GM21786 (cell line): ENCODE results near the gene MTARC1.

Source experiments
- ATAC-seq: cut with Tn5 transposase; IDR thresholded peaks from one replicate; pipeline ENCODE4 v1.9.1; 2021; ENCODE audit not compliant: unreplicated experiment

The MTARC1 gene

DNA sequence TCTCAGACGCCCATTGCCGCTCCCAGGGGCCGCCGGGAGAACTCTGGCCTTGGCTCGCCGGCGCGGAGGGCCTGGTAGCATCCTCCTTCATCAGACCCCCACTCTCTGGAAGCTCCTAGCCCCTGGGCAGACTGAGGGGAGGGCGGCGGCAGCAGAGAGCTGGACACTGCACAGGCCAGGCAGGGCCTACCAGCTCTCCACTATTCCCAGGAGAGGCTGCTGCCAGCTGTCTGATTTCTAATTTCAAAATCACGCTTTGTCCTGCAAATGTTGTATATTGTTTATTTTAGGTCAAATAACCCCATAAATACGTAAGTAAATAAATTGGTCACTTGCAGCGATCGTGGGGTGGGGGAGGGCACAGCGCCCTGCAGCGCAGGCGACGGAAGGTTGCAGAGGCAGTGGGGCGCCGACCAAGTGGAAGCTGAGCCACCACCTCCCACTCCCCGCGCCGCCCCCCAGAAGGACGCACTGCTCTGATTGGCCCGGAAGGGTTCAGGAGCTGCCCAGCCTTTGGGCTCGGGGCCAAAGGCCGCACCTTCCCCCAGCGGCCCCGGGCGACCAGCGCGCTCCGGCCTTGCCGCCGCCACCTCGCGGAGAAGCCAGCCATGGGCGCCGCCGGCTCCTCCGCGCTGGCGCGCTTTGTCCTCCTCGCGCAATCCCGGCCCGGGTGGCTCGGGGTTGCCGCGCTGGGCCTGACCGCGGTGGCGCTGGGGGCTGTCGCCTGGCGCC lies at the start of gene MTARC1:
MTARC1 (plus strand) TSS at position 577 of the 732 bp plus-strand sequence; CDS start at position 609, 32 bp downstream.
- ATAC-seq, result peak; percentile 65

DNA sequence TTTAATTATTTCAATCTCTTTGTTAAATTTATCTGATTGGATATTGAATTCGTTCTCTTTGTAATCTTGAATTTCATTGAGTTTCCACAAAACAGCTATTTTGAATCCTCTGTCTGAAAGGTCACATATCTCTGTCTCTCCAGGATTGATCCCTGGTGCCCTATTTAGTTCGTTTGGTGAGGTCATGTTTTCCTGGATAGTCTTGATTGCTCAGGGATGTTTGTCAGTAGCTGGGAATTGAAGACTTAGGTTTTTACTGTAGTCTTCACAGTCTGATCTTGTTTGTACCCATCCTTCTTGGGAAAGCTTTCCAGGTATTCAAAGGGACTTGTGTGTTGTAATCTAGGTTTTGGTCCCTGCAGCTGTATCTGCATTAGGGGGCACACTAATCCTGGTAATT lies 45.4 kb upstream of the MTARC1 start:
- no peak for ATAC-seq

DNA sequence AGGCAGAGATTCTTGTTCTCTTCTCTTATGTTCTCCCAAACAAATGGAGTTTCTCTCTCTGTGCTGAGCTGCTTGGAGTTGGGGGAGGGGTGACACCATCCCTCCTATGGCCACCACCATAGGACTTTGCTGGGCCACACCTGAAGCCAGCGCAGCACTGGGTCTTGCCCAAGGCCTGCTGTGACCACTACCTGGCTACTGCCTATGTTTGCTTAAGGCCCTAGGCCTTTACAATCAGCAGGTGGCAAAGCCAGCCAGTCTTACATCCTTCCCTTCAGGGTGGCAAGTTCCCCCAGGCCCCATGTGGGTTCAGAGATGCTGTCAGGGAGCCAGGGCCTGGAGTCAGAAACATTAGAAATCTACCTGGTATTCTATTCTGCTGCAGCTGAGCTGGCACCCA lies 44.9 kb upstream of the MTARC1 start:
- ATAC-seq, result no peak

DNA sequence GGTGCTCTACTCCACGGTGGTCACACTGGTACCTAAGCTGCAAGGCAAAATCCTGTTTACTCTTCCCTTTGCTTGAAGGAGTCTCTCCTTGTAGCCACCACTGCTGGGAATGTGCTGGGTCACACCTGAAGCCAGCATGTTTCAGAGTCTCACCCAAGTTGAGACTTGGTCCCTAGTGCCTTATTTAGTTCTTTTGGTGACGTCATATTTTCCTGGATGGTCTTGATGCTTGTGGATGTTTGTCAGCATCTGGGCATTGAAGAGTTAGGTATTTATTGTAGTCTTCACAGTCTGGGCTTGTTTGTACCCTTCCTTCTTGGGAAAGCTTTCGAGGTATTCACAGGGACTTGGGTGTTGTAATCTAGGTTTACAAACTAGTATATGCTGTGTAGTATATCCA lies 44.2 kb upstream of the MTARC1 start:
- ATAC-seq, result no peak

DNA sequence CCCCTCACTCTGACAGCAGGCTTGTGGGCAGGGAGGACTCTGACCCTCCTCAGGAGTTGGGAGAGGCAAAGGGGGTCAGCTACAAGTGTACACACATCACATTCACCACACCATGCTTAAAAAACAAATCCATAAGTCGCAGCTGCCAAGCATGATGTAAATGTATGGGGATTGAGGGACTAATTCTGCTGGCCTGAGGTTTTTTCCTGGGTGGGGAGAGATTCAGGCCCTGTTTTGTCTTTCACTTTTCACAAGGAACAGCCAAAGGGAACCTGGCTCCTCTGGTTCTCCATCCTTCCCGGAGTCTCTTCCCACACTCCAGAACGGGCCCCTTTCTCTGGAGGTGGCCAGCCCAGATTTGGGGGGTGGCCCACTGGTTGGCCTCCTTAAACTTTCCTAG lies 39.9 kb upstream of the MTARC1 start:
- ATAC-seq, result no peak

DNA sequence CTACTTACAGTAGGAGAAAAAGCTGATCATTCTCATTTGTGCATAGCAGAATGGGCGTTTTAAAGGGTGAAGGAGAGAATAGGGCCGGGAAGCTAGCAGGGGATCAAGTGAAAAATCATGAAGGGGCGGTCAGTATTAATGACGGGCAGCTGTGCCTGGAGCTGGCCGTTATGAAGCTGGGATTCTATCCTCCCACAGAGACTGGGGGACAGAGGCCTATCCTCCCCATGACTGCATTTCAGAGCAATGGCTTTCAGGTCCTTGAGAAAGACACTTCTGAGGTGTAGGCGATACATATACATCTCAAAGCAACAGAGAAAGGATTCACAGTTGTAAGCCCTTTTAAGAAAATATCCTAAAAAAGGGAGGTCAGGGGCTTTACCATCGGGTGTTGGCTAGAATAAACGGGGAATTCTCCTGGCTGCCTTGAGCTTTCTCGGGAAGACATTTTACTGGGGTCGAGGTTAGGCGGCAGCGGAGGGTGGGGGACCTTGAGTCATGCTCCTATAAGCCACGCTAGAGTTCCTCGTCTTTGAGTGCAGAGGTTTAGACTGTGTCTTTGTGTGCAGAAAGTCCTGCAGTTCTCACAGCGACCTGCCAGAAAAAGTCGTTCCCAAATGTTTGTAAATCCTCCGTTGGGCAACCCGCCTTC lies 39.1 kb upstream of the MTARC1 start:
- ATAC-seq, result peak; percentile 12

DNA sequence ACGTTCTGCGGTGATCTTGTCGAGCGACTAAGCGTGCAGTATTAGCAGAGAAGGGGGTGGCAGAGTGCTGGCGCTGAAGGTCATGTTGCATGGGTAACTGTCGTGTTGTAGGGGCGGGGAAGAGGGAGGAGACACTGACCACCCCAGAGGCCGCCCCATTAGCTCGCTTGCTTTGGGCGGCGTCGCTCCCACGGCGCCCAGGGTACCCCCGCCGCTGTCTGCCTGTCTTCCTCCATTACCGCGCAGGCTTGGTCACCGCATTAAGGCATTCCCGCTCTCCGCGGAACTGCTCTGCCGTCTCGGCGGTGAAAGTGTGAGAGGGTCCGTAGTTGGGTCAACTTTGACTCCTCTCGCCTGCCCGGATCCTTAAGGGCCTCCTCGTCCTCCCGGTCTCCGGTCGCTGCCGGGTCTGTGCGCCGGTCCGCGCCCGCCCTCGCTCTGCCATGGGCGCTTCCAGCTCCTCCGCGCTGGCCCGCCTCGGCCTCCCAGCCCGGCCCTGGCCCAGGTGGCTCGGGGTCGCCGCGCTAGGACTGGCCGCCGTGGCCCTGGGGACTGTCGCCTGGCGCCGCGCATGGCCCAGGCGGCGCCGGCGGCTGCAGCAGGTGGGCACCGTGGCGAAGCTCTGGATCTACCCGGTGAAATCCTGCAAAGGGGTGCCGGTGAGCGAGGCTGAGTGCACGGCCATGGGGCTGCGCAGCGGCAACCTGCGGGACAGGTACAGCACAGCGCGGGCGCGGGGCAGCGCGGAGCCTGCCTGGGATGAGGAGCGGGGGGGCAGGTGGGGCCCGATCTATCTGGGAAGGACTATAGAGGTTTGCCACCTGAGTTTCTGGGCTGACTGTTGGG lies 38.4 kb upstream of the MTARC1 start, which contains the start of gene MTARC2:
MTARC2 (plus strand) TSS at position 234 of the 846 bp plus-strand sequence; CDS start at position 444, 210 bp downstream.
- ATAC-seq, result peak; percentile 95

DNA sequence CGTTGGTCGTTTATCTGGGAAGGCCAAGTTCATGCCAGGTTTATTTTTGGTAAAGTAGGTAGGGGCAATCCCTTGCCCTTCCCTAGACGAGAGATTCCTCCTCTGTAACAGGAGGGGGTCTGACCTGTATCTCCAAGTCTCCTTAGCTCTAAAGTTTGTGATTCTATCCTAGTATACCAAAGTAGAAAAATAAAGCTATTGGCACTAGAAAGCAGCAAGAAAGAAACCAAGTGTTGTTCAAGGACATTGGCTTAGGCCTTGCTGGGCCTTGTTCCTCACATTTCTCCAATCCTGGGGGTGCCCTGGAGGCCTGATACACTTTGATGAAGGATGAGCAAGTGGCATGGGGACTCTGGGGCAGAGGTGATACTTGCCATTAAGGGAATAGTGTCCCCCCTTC lies 37.8 kb upstream of the MTARC1 start:
- no peak for ATAC-seq

DNA sequence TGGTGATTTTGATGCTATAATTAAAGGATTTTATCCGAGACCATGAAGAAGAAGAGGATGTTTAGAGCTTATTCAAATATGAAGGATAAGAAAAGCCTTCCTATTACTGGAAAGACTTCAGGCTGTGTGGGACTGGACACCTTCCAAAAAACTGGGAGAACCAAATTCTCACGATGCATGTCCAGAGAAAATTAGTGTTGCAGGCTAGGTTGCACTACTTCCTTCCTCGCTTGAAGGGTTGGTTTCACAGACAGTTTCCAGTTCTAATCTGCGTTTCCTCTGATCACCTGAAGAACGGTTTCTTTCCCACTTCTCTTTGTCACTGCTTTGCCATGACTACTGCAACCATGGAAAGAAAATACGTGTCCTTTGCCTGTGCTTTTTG lies 36.6 kb upstream of the MTARC1 start:
- no peak for ATAC-seq

DNA sequence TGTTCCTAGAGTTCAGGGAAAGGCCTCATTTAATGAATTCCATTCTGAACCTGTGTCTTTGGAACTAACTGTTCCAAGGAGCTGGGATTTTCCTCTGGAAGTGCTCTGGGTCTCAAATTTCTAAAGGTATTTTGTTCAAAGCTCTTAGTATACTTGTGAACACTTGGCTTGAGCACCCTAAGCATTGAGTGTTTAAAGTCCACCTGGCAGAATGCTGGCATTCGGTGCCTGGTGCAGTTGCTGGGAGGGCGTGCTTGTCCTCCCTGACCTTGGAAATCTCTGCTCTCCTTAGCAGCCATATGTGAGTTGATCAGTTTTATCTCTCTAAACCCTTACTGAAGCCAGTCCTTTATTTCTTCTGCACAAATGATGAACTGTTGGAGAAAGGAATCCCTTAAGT lies 35.6 kb upstream of the MTARC1 start:
- no peak for ATAC-seq

DNA sequence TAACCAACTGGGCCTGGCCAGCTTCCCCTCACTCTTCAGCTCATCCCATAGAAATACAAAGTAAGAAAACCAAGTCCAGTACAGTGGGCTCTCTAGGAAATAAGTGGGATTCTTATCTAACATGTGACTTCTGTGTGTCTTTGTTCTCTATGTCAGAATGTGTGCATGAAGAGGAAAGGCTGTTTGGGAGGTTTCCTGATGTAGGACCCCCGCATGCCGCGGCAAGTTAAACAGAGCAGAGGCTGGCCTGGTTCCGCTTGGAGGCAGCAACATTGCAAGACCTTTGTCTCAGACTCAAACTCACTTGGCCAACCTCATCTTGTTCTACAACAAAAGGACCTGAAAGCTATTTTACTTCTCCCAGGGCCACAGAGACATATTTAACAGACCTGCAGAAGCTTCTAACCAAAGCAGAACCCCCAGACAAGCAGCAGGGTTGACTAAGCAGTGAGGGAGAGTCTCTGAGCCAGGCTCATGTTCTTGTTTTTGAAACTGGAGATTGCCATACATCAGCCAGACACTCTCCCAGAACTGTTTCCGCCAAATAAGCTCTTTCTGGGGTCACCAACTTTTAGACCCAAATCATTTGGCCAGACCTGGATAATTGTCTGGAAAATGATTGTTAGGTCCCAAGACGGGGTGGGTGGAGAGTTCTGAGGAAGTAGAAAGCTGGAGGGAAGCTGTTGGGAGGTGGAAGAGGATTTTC lies 32.3 kb upstream of the MTARC1 start:
- ATAC-seq, result no peak

DNA sequence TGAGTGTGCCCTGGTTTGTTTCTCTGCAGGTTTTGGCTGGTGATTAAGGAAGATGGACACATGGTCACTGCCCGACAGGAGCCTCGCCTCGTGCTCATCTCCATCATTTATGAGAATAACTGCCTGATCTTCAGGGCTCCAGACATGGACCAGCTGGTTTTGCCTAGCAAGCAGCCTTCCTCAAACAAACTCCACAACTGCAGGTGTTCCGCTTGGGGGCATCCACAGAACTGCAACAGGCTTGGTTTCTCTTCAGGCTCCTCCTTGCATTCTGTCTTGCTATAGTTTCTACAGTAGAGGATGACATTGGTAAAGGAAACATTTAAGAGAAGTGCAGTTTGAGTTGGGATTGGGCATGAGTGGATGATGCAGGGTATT lies 31.8 kb upstream of the MTARC1 start:
- no peak for ATAC-seq

DNA sequence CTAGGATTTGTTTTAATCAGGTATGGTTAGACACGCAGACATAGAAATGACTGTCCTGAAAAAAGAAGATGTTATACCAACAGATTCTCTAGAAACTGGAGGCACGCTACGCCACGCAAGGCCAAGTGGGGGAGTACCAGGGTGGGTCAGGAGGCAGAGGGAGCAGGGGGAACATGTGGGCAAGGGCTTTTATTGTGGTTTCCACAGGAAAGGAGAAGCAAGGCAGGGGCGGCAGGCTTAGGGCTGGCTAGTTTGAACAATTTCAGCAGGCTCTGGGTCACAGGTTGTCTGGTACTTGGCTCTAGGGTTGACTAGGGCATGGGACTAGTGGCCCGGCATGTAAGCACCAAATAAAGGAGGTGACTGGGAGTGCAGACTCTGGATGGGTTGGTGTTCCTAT lies 31.4 kb upstream of the MTARC1 start:
- no peak for ATAC-seq

DNA sequence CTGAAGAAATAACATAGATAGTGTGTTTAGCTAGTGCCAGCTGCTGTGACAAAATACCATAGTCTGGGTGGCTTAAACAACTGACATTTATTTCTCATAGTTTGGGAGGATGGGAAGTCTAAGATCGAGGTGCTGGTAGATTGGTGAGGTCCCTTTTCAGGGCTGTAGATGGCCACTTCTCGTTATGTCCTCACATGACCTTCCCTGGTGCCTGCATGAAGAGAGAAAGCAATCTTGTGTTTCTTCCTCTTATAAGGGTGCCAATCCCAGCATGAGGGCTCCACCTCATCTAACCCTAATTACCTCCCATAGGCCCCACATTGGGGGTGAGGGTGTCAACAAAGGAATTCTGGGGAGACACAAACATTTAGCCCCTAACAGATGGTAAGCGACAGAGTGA lies 29.3 kb upstream of the MTARC1 start:
- ATAC-seq, result no peak

DNA sequence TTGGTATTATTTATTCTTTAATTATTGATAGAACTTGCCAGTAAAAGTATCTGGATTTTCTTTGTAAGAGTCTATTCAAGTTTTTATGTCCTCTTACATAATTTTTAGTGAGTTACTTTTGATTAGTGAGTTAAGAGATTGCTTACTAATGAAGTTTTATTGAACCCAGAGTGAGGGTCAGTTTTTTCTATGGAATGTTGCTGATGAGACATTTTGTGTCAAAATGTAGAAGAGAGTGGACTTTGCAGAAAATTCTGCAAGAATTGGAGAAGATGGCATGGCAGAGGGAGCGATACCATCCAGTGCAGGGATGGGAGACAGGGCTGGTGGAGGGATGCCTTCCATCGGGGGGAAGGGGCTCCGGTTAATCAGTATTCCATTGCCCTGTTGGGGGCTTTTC lies 27.6 kb upstream of the MTARC1 start:
- ATAC-seq, result no peak

DNA sequence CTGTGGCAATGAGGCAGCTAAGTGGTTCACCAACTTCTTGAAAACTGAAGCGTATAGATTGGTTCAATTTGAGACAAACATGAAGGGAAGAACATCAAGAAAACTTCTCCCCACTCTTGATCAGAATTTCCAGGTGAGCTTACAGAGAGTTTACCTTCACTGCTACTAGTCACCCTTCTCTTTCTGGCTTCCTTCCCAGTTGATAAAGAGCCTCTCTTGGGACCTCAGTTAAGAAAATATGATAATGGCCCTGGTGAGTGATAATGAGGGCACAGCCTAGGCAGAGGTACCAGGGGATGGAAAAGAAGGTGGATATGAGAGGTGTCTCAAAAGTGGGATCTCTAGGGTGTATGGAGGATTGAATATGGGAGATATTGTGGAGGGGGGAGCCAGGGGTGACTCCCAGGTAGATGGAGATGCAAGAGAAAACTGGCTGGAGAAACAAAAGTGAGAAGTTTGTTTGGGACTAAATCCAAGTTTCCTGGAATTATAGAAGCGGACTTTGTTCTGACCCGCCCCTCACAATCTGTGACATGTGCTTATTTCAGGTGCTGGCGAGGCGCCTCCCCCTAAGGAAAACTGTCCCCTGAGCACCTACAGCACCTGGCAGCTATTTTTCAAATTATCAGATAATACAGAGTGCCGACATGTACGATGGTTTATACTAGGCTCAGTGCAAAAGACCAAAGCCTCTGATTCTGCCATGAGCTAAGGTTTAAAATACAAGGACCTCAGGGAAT lies 24.9 kb upstream of the MTARC1 start:
- ATAC-seq, result no peak

DNA sequence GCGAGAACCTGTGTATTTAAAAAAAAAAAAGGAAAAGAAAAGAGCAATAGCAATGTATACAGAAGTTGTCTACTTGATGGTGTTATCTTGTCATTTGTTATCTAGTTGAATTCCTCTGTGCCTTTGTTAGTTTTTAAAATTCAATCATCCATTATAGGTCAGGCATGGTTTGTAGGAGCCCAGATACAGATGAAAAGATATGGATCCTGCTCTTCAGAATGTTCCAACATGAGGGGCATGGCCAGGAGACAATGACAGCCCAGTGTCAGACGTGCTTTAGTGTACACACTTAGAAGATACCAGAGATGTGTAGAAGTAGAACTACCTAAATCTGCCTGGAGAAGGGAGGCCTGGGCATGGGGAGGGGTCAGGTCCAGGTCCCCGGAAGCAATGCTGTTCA lies 22.0 kb upstream of the MTARC1 start:
- no peak for ATAC-seq

DNA sequence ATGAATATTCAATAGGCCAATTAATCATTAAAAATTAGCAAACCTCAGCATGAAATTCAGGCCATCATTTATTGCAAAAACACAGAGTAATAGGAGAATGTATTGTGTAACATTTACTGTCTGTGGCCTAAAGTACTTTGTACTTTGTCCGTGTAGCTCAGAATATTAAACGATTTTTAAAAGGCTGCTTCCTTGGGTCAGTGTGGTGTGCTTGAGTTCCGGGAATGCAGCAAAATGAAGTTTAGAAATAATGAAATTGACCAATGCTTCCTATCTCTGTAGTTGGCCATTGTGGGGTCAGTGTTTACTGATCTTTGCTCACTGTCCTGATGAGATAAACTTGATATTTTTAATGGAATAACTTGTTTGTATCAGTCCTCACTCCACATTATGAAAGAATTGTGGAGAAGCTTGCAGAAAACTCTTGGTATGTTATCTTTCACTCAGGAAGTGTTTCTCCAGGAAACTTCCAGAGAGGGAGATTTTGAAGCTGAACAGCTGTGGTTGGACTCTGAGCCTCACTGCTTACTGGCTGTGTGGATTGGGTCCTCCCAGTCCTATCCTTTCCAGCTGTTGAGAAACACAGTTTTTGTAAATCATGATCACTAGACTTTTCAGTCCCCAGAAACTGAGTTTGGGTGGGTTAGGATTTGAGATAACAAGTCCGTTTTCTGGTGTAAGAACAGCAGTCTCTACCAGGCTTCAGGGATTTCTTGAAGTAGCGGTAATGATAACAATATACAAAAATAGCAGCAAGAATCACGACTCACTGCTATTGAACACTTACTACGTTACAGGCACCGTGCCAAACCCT lies 19.2 kb upstream of the MTARC1 start:
- peak; percentile 20 for ATAC-seq

DNA sequence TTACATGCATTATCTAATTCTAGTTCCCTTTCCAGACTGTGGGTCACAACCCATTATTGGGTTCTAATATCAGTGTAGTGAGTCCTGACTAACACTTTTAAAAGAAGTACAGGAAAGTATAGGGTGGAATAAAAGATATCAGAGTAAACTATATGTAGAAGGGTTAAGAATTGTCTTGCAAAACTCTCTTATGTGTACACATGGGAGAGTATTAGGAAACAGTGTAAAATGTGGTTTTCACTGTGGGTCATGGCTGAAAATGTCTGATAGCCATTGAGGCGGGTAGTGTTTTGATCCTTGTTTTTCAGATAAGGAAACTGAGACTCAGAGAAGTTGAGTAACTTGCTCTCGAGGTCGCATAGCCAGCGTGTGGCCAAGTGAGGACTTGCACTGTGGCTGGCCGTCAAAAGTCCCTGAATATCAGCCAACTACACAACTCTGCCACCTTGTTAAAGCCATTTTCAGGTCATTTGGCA lies 18.5 kb upstream of the MTARC1 start:
- ATAC-seq, result peak; percentile 19

DNA sequence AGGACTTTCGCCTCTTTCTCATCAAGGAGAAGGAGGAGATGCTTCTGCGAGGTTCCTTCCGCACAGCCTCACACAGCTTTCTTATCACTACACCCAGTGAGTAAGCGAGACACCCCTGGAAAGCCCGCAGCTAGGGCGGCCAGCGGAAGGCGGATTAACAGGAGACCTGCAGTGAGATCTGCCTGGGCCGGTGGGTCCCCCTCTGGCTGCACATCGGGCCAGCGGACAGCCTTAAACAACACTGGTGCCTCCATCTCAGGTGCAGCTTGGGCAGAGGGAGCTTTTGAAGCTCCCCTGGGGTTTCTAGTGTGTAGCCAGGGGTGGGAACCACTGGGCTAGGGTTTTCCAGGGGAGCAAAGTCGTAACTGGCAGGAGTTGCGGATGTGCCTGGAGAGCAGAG lies 17.5 kb upstream of the MTARC1 start:
- ATAC-seq, result no peak
